Tibial nerve (tissue), 4 donors: ENCODE measurements around the gene ACR. TPM values are rescaled to one million over a fixed set of nuclear protein-coding genes. Genes with fewer than 3 reads are reported as not detected.
"Not testable (repeated sequence)": the region's sequence is repeated elsewhere in the genome, so short reads cannot be mapped to it uniquely, and the experiment has no call there.

Experiments
- DNase-seq, 2 donors: peaks; one replicate each; pipeline ENCODE4 v3.0.0-alpha.2; 2019; ENCODE audit warnings: low spot score in 2 of 2
- H3K27ac ChIP-seq, 4 donors: fragments of 200-600 bp; sonication (generic) in 3 of 4; one replicate each; pipeline ENCODE4 v1.5.1; 2017 to 2019; ENCODE audit warnings: mild to moderate bottlenecking in 1 of 4
- H3K27me3 ChIP-seq, 2 donors: fragments of 200-600 bp; sonication (generic) in 1 of 2; one replicate each; pipeline versions ENCODE4 v1.5.1 to v1.6.0; 2017 to 2019
- H3K36me3 ChIP-seq, 3 donors: fragments of 200-600 bp; sonication (generic); one replicate each; pipeline ENCODE4 v1.5.1; 2018 to 2019
- H3K4me1 ChIP-seq, 4 donors: fragments of 200-600 bp; sonication (generic) in 3 of 4; one replicate each; pipeline ENCODE4 v1.5.1; 2017 to 2019
- H3K4me3 ChIP-seq, 4 donors: fragments of 200-600 bp; sonication (generic) in 3 of 4; one replicate each; pipeline ENCODE4 v1.5.1; 2017 to 2019; ENCODE audit warnings: mild to moderate bottlenecking in 1 of 4, moderate library complexity in 1 of 4
- H3K9me3 ChIP-seq, 4 donors: fragments of 200-600 bp; sonication (generic) in 3 of 4; one replicate each; pipeline ENCODE4 v1.5.1; 2017 to 2019
- CTCF ChIP-seq, 5 experiments: fragments of 200-600 bp in 3 of 5; fragments of 450-650 bp in 2 of 5; sonication (generic) in 3 of 5; IDR thresholded peaks; one replicate each; pipeline ENCODE4 v1.5.1; 2016 to 2019; ENCODE audit warnings: antibody characterized with exemption in 5 of 5, mild to moderate bottlenecking in 3 of 5, moderate library complexity in 2 of 5
- EP300 ChIP-seq, 2 donors: sonication (generic); formaldehyde crosslinking; IDR thresholded peaks; one replicate each; pipeline ENCODE4 v1.6.1; 2017; ENCODE audit warnings: antibody characterized with exemption in 2 of 2, mild to moderate bottlenecking in 1 of 2
- POLR2A ChIP-seq, 2 donors: fragments of 450-650 bp; IDR thresholded peaks; one replicate each; pipeline ENCODE4 v1.6.1; 2017; ENCODE audit warnings: antibody characterized with exemption in 2 of 2, mild to moderate bottlenecking in 2 of 2, moderate library complexity in 2 of 2
- WGBS, 2 donors: methylation state at CpG; one replicate each; pipeline ENCODE4 v1.1.5; 2018; 5-methylcytosine and 5-hydroxymethylcytosine counted together
- small RNA-seq: library from RNA; depleted of rRNA; stranded (forward); fragments of <200 nt; gene quantifications from one replicate; pipeline ENCODE3, GENCODE V24; 2016
- total RNA-seq, 4 donors: library from RNA; depleted of rRNA; stranded (reverse); fragments of >200 nt; gene quantifications; one replicate each; pipeline ENCODE4 v1.1.0, GENCODE V29; 2016

ACR gene
- total RNA-seq, 4 donors from 2014 or later = 2.2 to 4.8 TPM; not detected in 2

GRCh38 chr22:50783033-50783879 lies 45.3 kb downstream of the ACR start, which contains the start of gene RABL2B:
RABL2B (minus strand) TSS chr22:50783636; CDS start chr22:50782294, 1,342 bp downstream.
- H3K9me3 ChIP-seq, H3K36me3 ChIP-seq, H3K27me3 ChIP-seq, H3K4me1 ChIP-seq: not testable (repeated sequence)
- H3K4me3 ChIP-seq = peak within 1 kb of the TSS; percentile 27 to 59 (median 44)
- peak within 1 kb of the TSS in 2 of 4 donors; percentile 36 to 47 for H3K27ac ChIP-seq
- WGBS, 2 donors = 0 to 1% methylated on average over 14 to 25 of the region's 77 CpGs
- peak; percentile 67 to 73 for DNase-seq
- TF ChIP-seq EP300 (IDR thresholded peaks at IDR 0.05) = peak in 1 of 2 donors; percentile 34
- TF ChIP-seq POLR2A (IDR thresholded peaks at IDR 0.05) = peak in 1 of 2 donors; percentile 21
- peak in 2 of 5 experiments; percentile 28 to 30 for TF ChIP-seq CTCF (IDR thresholded peaks at IDR 0.05)

GRCh38 chr22:50783880-50784276 lies 45.9 kb downstream of the ACR start:
- Histone ChIP-seq H3K4me3 (peak overlapping the region; percentile 27 to 59 (median 44)), H3K27ac (peak overlapping the region in 2 of 4 donors; percentile 36 to 47)
- H3K27me3 ChIP-seq, H3K9me3 ChIP-seq, H3K4me1 ChIP-seq, H3K36me3 ChIP-seq, DNase-seq: not testable (repeated sequence)
- WGBS, 2 donors = 0% methylated on average over 9 of the region's 16 CpGs

- H3K27me3 ChIP-seq, H3K9me3 ChIP-seq, H3K36me3 ChIP-seq, DNase-seq, H3K4me1 ChIP-seq, H3K4me3 ChIP-seq, H3K27ac ChIP-seq: not testable (repeated sequence)
- 68 to 78% methylated on average over 5 of the region's 5 CpGs for WGBS, 2 donors
Measured at GRCh38 chr22:50785289-50785688, 47.3 kb downstream of the ACR start.

GRCh38 chr22:50786936-50787335 lies 48.9 kb downstream of the ACR start:
- H3K4me1 ChIP-seq, H3K27ac ChIP-seq, H3K27me3 ChIP-seq, DNase-seq, H3K36me3 ChIP-seq, H3K9me3 ChIP-seq, H3K4me3 ChIP-seq: not testable (repeated sequence)
- no CpG with 5 or more reads among the region's 5 CpGs for WGBS, 2 donors

Small RNA genes within 50 kb of the gene (small RNA-seq; reads per million reads assigned to genes)
- gene RNU6-409P = not detected

Other genes starting within 250 kb of the ACR start
- gene LMF2, start 230.5 kb upstream of the ACR start, total RNA-seq = 10 to 100 TPM; 53.7 to 85.2 (median 58.1) TPM
- gene NCAPH2, start 230.0 kb upstream of the ACR start, total RNA-seq = 10 to 100 TPM; 43.9 to 57.3 (median 45.0) TPM
- 1 to 10 TPM in 3 of 4 donors, not detected in 1; 2.5 to 3.9 (median 3.3) TPM for gene SCO2, start 212.6 kb upstream of the ACR start, total RNA-seq
- 100 to 1,000 TPM in 1 of 4 donors, 10 to 100 TPM in 3; 33.1 to 239 (median 60.3) TPM for gene TYMP, start 208.2 kb upstream of the ACR start, total RNA-seq
- gene KLHDC7B, start 192.3 kb upstream of the ACR start, total RNA-seq = under 1 TPM in 1 of 4 donors, not detected in 3; 0.90 TPM
- gene SYCE3, start 175.3 kb upstream of the ACR start, total RNA-seq = not detected
- 10 to 100 TPM in 3 of 4 donors, 1 to 10 TPM in 1; 7.2 to 22.6 (median 15.1) TPM for gene CPT1B, start 159.8 kb upstream of the ACR start, total RNA-seq
- 10 to 100 TPM; 55.9 to 95.4 (median 74.4) TPM for gene CHKB, start 155.4 kb upstream of the ACR start, total RNA-seq
- gene MAPK8IP2, start 137.4 kb upstream of the ACR start, total RNA-seq = 1 to 10 TPM; 3.0 to 6.1 (median 4.8) TPM
- 10 to 100 TPM; 33.2 to 51.5 (median 48.0) TPM for gene ARSA, start 110.1 kb upstream of the ACR start, total RNA-seq
- gene SHANK3, start 65.4 kb upstream of the ACR start, total RNA-seq = 10 to 100 TPM; 10.3 to 29.4 (median 20.5) TPM
- 10 to 100 TPM; 14.5 to 35.7 (median 20.5) TPM for gene RABL2B, start 45.4 kb downstream of the ACR start, total RNA-seq